Stimulated activated CD8-positive, alpha-beta memory T cell treated with anti-CD3 and anti-CD28 coated beads, Interleukin-4, amount 100 ng/mL, for 4 hours (primary cell): ENCODE results near the gene GFOD2.

Experiments
- DNase-seq, 2 donors: peaks; one replicate each; pipeline ENCODE4 v3.0.0-alpha.2; 2020; ENCODE audit warnings: low read depth in 2 of 2, low spot score in 1 of 2

Gene GFOD2

GRCh38 chr16:67647681-67648080 is 71.4 kb downstream of the GFOD2 start:
- DNase-seq, result no peak

- DNase-seq, result no peak
These were observed 71.9 kb downstream of the GFOD2 start for GRCh38 chr16:67647111-67647651.

GRCh38 chr16:67645397-67646121 is 73.6 kb downstream of the GFOD2 start:
- no peak for DNase-seq

DNA sequence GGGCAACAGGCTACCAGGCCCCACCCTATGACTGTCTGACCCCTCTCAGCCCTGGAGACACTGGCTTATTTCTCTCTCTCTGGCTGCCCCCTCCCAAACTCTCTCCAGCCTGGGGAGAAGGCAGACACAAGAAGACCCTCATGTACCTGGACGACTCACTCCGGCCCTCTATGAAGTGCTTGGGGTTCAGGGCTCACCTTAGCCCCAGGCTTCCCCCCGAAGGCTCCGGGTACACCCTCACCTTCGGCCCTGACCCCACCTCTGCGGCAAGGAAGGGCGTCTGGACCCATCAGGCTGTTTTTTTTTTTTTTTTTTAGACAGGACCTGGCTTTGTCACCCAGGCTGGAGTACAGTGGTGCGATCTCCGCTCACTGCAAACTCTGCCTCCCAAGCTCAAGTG is 75.1 kb downstream of the GFOD2 start:
- DNase-seq, result no peak

- DNase-seq, result no peak
These were observed 77.1 kb downstream of the GFOD2 start for GRCh38 chr16:67641779-67642708.

DNA sequence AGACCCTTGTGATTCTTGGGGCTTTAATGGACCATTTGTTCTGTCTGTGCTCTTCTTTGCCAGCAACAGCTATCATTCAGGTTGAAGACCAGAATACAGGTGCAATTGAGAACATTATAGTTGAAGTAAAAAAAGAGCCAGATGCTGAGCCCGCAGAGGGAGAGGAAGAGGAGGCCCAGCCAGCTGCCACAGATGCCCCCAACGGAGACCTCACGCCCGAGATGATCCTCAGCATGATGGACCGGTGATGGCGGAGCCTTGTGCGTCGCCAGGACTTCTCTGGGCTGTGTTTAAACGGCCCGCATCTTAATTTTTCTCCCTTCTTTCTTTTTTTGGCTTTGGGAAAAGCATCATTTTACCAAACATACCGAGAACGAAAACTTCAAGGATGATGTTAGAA is 81.5 kb downstream of the GFOD2 start:
- no peak for DNase-seq

- DNase-seq, result no peak
These were observed 82.4 kb downstream of the GFOD2 start for GRCh38 chr16:67636713-67637112.

DNA sequence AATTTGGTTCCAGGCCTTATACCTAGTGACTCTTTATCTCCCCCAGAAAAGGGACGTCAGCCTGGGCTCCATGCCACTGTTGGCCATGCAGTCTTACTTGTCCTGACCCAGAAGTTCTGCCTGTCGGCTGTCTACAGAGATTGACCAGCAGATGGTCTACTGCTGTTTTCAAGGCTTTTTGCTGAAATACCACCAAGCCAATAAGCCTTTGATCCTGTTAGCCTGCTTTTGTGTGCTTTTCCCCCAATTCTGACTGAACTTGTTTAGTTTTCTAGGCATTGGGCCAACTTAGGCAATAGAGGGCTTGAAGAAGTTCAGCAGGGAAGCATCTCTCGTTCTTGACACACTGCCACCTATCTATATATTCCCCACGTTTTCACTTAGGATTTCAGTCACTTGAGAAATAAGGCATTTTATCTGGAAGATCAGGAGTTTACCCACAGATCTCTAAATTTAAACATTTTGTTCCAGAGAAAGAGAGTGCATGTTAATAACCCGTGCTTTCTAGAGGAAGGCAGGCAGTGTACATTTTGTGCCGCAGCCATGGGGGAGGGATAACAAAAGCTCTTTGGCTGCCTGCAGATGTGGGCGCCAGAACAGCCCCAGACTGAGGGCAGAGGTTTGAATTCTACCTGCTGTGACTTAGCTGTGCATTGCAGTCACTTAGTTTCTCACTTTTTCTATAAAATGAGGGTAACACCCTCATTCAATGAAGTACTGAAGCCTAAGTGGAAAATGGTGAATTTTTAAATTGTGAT is 86.5 kb downstream of the GFOD2 start:
- DNase-seq, result no peak

GRCh38 chr16:67628216-67628615 is 90.9 kb downstream of the GFOD2 start:
- no peak for DNase-seq
